ENCODE results near the gene LAPTM5. TPM values are rescaled to one million over a fixed set of nuclear protein-coding genes. Genes with fewer than 3 reads are reported as not detected.

LAPTM5 gene
- total RNA-seq, 1 experiment from 2014 or later: 82.5 TPM

Other genes with a start within 250 kb of the LAPTM5 start
- gene MATN1, start 34.2 kb downstream of the LAPTM5 start, total RNA-seq (2014; rRNA removed; shearing (Covaris generic)): 0.20 and 0.48 TPM in 2 replicates
- 27.3 and 35.3 TPM in 2 replicates for gene SDC3, start 151.0 kb upstream of the LAPTM5 start, total RNA-seq (2014; rRNA removed; shearing (Covaris generic))